Measurements from ENCODE around the gene BCL2L2. TPM values are rescaled to one million over a fixed set of nuclear protein-coding genes. Genes with fewer than 3 reads are reported as not detected.

BCL2L2 gene
- total RNA-seq, 1 donor from 2014 or later = 8.5 TPM

DNA sequence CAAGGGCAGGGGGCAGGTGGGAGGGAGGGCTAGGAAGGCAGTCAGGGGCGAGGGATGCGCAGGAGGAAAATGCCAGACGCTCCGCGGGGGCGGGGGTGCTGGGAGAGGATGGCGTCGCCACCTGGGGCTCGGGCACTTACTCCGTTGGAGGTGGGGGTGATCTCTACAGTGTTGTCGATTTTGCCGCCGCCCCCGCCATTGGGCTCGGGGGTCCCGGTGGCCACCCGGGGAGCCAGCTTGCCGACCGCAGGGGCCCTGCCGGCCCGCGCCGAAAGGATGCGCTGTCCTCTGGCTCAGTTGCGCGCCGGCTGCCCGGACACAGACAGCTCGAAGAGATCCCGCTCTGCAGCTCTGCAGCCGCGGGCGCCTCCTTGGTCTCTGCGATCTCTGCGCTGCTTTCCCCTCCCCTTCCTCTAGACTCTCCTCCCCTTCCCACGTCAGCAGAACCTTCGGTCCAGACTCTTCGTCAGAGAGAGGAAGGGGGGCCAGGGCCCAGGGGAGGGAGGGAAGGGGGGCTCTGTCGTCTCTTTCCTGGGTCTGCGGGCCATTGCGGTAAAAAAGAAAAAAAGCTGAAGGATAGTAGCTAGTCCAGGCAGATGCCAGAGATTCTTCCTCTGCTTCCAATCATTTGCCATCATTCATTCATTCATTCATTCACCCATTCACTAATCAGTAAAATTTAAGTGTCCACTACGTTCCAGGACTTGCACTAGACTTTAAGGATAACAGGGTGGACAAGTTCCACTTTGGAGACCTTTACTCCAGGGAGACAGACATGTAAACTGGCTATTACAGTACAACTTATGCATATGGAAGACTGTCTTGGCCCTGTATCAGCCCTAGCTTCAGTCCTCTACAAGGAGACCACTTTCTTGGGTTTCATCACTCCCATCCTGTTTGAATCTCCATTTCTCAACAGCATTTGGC, 46.1 kb downstream of the BCL2L2 start, which contains the start of gene SLC22A17:
Gene SLC22A17, minus strand, starts transcription at position 382 of the 927 bp plus-strand sequence.
- intact Hi-C loops (cut with micrococcal nuclease) = no loop called here

- intact Hi-C loops (cut with micrococcal nuclease) = no loop called here
Observed at GRCh38 chr14:23353433-23353780, 46.8 kb downstream of the BCL2L2 start.

DNA sequence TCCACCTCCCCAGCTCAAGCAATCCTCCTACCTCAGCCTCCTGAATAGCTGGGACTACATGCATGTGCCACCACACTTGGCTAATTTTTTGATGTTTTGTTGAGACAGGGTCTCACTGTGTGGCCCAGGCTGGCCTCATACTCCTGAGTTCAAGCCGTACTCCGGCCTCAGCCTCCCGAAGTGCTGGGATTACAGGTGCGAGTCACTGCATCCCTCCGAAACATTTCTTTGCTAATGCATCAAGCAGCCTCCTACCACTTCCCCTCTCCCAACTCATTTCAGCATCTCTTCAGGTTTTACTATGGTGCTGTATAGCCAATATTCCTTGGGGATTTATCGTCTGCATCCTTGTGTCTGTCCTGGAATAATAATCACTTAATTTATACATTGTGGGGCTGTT, 48.4 kb downstream of the BCL2L2 start:
- intact Hi-C loops (cut with micrococcal nuclease) = no loop called here

- intact Hi-C loops (cut with micrococcal nuclease) = no loop called here
Observed at GRCh38 chr14:23355871-23356435, 49.3 kb downstream of the BCL2L2 start.

GRCh38 chr14:23356662-23357061, 50.0 kb downstream of the BCL2L2 start:
- intact Hi-C loops (cut with micrococcal nuclease) = no loop called here

DNA sequence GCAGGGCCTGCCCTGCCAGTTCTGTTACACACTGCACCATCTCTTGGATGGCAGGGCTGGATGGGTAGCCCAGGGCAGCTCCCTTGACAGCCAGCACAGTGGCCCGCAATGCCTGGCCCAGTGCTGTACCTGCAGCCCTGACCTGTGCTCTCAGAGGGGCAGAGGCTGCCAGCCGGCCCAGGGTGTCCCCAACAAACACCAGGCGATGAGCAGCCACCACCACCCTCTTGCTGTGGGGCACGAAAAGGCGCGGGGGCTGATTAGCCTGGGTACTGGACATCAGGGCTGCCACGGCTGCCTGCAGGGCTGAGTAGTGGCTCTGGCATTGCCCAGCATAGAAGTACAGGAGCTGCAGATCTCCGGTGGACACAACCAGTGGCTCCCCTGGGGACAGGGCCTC, 50.6 kb downstream of the BCL2L2 start:
- intact Hi-C loops (cut with micrococcal nuclease) = no loop called here

DNA sequence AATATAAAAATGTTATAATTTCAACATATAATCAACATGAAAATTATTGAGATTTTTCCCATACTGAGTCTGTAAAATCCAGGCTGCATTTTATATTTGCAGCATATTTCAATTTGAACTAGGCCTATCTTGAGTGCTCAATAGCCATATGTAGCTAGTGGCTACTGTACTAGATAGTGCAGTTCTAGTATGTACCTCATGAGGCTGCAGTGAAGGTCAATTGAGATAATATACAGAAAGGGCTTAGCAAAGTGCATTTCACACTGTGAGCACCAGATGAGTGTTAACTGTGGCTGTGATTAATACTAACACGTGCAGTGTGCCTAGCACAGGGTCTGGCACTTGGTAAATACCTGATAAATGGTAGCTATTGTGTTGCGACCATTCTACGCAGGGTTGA, 51.4 kb downstream of the BCL2L2 start:
- intact Hi-C loops (cut with micrococcal nuclease) = no loop called here

- intact Hi-C loops (cut with micrococcal nuclease) = no loop called here
Observed at GRCh38 chr14:23358553-23359166, 52.0 kb downstream of the BCL2L2 start.

DNA sequence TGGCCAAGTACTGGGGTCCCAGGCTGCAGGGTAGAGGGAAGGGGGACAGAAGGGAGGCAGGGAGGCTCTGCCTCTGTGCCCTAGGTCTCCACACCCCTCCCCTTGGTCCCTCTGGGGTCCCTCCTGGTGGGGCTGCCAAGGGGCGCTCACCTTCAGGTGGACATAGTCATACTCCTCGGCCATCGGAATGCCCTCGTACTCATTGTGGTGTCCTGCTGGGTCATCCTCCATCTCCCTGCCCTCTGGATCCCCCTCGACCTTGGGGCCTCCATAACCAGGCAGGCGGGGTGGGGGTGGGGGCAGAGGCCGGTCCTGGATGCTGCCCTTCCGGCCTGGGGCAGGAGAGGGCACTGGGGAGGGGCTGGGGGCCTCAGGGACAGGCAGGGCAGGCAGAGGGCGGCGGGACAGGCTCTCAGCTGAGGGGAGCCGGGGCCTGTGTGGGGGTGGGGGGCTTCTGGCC, 52.6 kb downstream of the BCL2L2 start:
- intact Hi-C loops (cut with micrococcal nuclease) = no loop called here

- intact Hi-C loops (cut with micrococcal nuclease) = no loop called here
Observed at GRCh38 chr14:23359722-23360447, 53.3 kb downstream of the BCL2L2 start.

- intact Hi-C loops (cut with micrococcal nuclease) = no loop called here
Observed at GRCh38 chr14:23360496-23360895, 53.9 kb downstream of the BCL2L2 start.

DNA sequence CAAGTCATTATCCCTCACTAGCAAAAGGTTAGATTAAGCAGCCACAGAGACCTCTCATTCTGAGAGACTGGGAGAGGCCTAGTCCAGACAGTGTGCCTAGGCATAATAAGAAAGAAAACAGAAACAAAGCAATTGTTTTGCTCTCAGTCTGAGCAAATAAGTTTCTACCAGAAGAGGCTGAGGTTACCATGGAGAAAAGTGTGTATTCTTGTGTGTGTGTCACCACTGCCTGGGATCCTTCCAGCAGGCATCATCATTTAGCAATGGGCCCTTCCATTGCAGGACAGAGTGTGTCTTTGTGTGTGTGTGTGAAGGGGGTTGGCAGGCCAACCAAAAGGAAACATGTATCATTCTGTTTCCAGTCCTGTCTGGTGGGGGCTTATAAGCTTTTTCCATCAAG, 54.7 kb downstream of the BCL2L2 start:
- intact Hi-C loops (cut with micrococcal nuclease) = no loop called here

Other genes starting within 250 kb of the BCL2L2 start
- gene CDH24, start 249.3 kb upstream of the BCL2L2 start, total RNA-seq = 2.6 and 3.0 TPM in 2 replicates
- gene ACIN1, start 211.7 kb upstream of the BCL2L2 start, total RNA-seq = 201 and 210 TPM in 2 replicates
- gene C14orf119, start 211.3 kb upstream of the BCL2L2 start, total RNA-seq = 41.2 and 44.4 TPM in 2 replicates
- gene CIROP, start 201.8 kb upstream of the BCL2L2 start, total RNA-seq = not detected in 2 replicates
- gene CEBPE, start 187.6 kb upstream of the BCL2L2 start, total RNA-seq = 0.09 TPM in 1 of 2 replicates, not detected in the other
- gene SLC7A8, start 123.2 kb upstream of the BCL2L2 start, total RNA-seq = 1.0 and 2.0 TPM in 2 replicates
- gene RNF212B, start 68.9 kb upstream of the BCL2L2 start, total RNA-seq = not detected in 2 replicates
- 10.3 and 10.9 TPM in 2 replicates for gene HOMEZ, start 20.7 kb upstream of the BCL2L2 start, total RNA-seq
- gene PPP1R3E, start 4.0 kb upstream of the BCL2L2 start, total RNA-seq = 26.3 and 26.5 TPM in 2 replicates
- gene PABPN1, start 14.6 kb downstream of the BCL2L2 start, total RNA-seq = 195 and 196 TPM in 2 replicates
- gene SLC22A17, start 46.1 kb downstream of the BCL2L2 start, total RNA-seq = 1.4 and 2.0 TPM in 2 replicates
- not detected in 2 replicates for gene EFS, start 58.3 kb downstream of the BCL2L2 start, total RNA-seq
- gene IL25, start 66.0 kb downstream of the BCL2L2 start, total RNA-seq = not detected in 2 replicates
- gene CMTM5, start 70.2 kb downstream of the BCL2L2 start, total RNA-seq = not detected in 2 replicates
- gene MYH6, start 101.4 kb downstream of the BCL2L2 start, total RNA-seq = 0.05 TPM in 1 of 2 replicates, not detected in the other
- gene MYH7, start 128.8 kb downstream of the BCL2L2 start, total RNA-seq = not detected in 2 replicates
- 46.2 and 46.3 TPM in 2 replicates for gene NGDN, start 162.9 kb downstream of the BCL2L2 start, total RNA-seq
- 0.98 and 1.3 TPM in 2 replicates for gene ZFHX2, start 244.9 kb downstream of the BCL2L2 start, total RNA-seq
- gene THTPA, start 249.4 kb downstream of the BCL2L2 start, total RNA-seq = 10.9 and 19.9 TPM in 2 replicates